OCI-LY1 (cell line): ENCODE data around the gene EXOC6B.

ENCODE experiments used
- H2AFZ ChIP-seq: fragments of 200-600 bp; sonication (generic), shearing (Covaris generic); 2 replicates; pipeline ENCODE4 v1.6.0; 2014; ENCODE audit warnings: antibody characterized with exemption, mild to moderate bottlenecking, low read length
- H3F3A ChIP-seq: fragments of 200-600 bp; sonication (generic), shearing (Covaris generic); 2 replicates; pipeline ENCODE4 v1.6.0; 2014; ENCODE audit warnings: mild to moderate bottlenecking, antibody characterized with exemption, low read length, moderate library complexity; ENCODE audit not compliant: insufficient read depth
- H3K27ac ChIP-seq: fragments of 200-600 bp; sonication (generic); 2 replicates; pipeline ENCODE4 v1.5.1; 2014; ENCODE audit warnings: low read length, mixed run types, mild to moderate bottlenecking, low read depth; ENCODE audit not compliant: poor library complexity, severe bottlenecking
- H3K27me3 ChIP-seq: fragments of 200-600 bp; sonication (generic); 2 replicates; pipeline ENCODE4 v1.6.0; 2014; ENCODE audit warnings: antibody characterized with exemption, mild to moderate bottlenecking, low read length, moderate library complexity; ENCODE audit not compliant: insufficient read depth
- H3K36me3 ChIP-seq: fragments of 200-600 bp; sonication (generic); 2 replicates; pipeline ENCODE4 v1.6.1; 2014; ENCODE audit warnings: mild to moderate bottlenecking, antibody characterized with exemption, low read length, moderate library complexity, mixed read lengths; ENCODE audit not compliant: insufficient read depth
- H3K4me1 ChIP-seq: fragments of 200-600 bp; sonication (generic); 2 replicates; pipeline ENCODE4 v1.5.1; 2014; ENCODE audit warnings: mild to moderate bottlenecking, low read length, moderate library complexity; ENCODE audit not compliant: insufficient read depth, severe bottlenecking
- H3K4me2 ChIP-seq: fragments of 200-600 bp; sonication (generic), shearing (Covaris generic); 2 replicates; pipeline ENCODE4 v1.6.1; 2014; ENCODE audit warnings: low read length
- H3K4me3 ChIP-seq: fragments of 200-600 bp; sonication (generic); 2 replicates; pipeline ENCODE4 v1.5.1; 2014; ENCODE audit warnings: low read length, low read depth, mild to moderate bottlenecking, mixed read lengths; ENCODE audit not compliant: poor library complexity, severe bottlenecking
- H3K79me2 ChIP-seq: fragments of 200-600 bp; shearing (Covaris generic); 2 replicates; pipeline ENCODE4 v1.6.1; 2016; ENCODE audit warnings: mixed run types, low read length, mixed read lengths; ENCODE audit not compliant: insufficient read depth
- H3K9ac ChIP-seq: fragments of 200-600 bp; sonication (generic), shearing (Covaris generic); 2 replicates; pipeline ENCODE4 v1.6.1; 2014; ENCODE audit warnings: mild to moderate bottlenecking, low read length, mixed read lengths
- H3K9me2 ChIP-seq: fragments of 200-600 bp; sonication (generic), shearing (Covaris generic); 2 replicates; pipeline ENCODE4 v1.6.1; 2014; ENCODE audit warnings: low read depth, mild to moderate bottlenecking, low read length, mixed read lengths
- H3K9me3 ChIP-seq: fragments of 200-600 bp; shearing (Covaris generic); 2 replicates; pipeline ENCODE4 v1.6.1; 2014; ENCODE audit warnings: low read length, mixed read lengths
- H4K20me1 ChIP-seq: fragments of 200-600 bp; sonication (generic), shearing (Covaris generic); 2 replicates; pipeline ENCODE4 v1.6.0; 2016; ENCODE audit warnings: mild to moderate bottlenecking, low read length; ENCODE audit not compliant: insufficient read depth
- CTCF ChIP-seq: fragments of 200-600 bp; sonication (generic), shearing (Covaris generic); IDR thresholded peaks from 2 replicates; pipeline ENCODE4 v1.5.1; 2017; ENCODE audit warnings: mild to moderate bottlenecking, antibody characterized with exemption, low read length, moderate library complexity, mixed read lengths
- EZH2 ChIP-seq: fragments of 200-600 bp; sonication (generic), shearing (Covaris generic); IDR thresholded peaks from 2 replicates; pipeline ENCODE4 v1.8.0; 2017; ENCODE audit warnings: borderline replicate concordance, mixed run types, mild to moderate bottlenecking, antibody characterized with exemption, low read length, moderate library complexity, mixed read lengths

EXOC6B gene

GRCh38 chr2:72533765-72534164 lies 292.1 kb downstream of the EXOC6B start:
- Histone ChIP-seq H3K9ac (no peak overlapping the region), H3K9me3 (no peaks in the 10 kb centered on the region), H2AFZ (no peak overlapping the region), H3F3A (no peaks in the 10 kb centered on the region), H3K4me3 (no peak overlapping the region), H3K36me3 (no peaks in the 10 kb centered on the region), H3K4me1 (no peaks in the 10 kb centered on the region), H3K9me2 (no peaks in the 10 kb centered on the region), H4K20me1 (no peaks in the 10 kb centered on the region), H3K4me2 (no peak overlapping the region), H3K27ac (no peak overlapping the region), H3K79me2 (no peaks in the 10 kb centered on the region), H3K27me3 (no peaks in the 10 kb centered on the region)
- no peak for TF ChIP-seq EZH2
- no peak for TF ChIP-seq CTCF

- H4K20me1 ChIP-seq: no peaks in the 10 kb centered on the region
- H3K9me2 ChIP-seq: no peaks in the 10 kb centered on the region
- H3K79me2 ChIP-seq: no peaks in the 10 kb centered on the region
- no peaks in the 10 kb centered on the region for H3K9me3 ChIP-seq
- no peak overlapping the region for H3K27ac ChIP-seq
- no peak overlapping the region for H2AFZ ChIP-seq
- H3K4me3 ChIP-seq: no peak overlapping the region
- H3K4me2 ChIP-seq: no peak overlapping the region
- H3K36me3 ChIP-seq: no peaks in the 10 kb centered on the region
- no peaks in the 10 kb centered on the region for H3K27me3 ChIP-seq
- H3F3A ChIP-seq: no peaks in the 10 kb centered on the region
- no peaks in the 10 kb centered on the region for H3K4me1 ChIP-seq
- no peak overlapping the region for H3K9ac ChIP-seq
- TF ChIP-seq CTCF: no peak
- TF ChIP-seq EZH2: no peak
Measured at GRCh38 chr2:72527424-72527823, 298.4 kb downstream of the EXOC6B start.

GRCh38 chr2:72526623-72527022 lies 299.2 kb downstream of the EXOC6B start:
- Histone ChIP-seq H3K9me2 (no peaks in the 10 kb centered on the region), H3K4me1 (no peaks in the 10 kb centered on the region), H3F3A (no peaks in the 10 kb centered on the region), H3K79me2 (no peaks in the 10 kb centered on the region), H4K20me1 (no peaks in the 10 kb centered on the region), H3K9me3 (no peaks in the 10 kb centered on the region), H3K27ac (no peak overlapping the region), H3K36me3 (no peaks in the 10 kb centered on the region), H3K4me2 (no peak overlapping the region), H3K9ac (no peak overlapping the region), H3K4me3 (no peak overlapping the region), H3K27me3 (no peaks in the 10 kb centered on the region), H2AFZ (no peak overlapping the region)
- TF ChIP-seq CTCF (no peak), EZH2 (no peak)
